Stimulated activated naive CD4-positive, alpha-beta T cell (primary cell): Measurements from ENCODE around the gene SMG6.
"Not testable (repeated sequence)": the region's sequence is repeated elsewhere in the genome, so short reads cannot be mapped to it uniquely, and the experiment has no call there.

Experiments
- DNase-seq, 6 experiments: peaks; one replicate each; lab custom pipeline; 2025; lab: John Stamatoyannopoulos, UW

Gene SMG6

DNA sequence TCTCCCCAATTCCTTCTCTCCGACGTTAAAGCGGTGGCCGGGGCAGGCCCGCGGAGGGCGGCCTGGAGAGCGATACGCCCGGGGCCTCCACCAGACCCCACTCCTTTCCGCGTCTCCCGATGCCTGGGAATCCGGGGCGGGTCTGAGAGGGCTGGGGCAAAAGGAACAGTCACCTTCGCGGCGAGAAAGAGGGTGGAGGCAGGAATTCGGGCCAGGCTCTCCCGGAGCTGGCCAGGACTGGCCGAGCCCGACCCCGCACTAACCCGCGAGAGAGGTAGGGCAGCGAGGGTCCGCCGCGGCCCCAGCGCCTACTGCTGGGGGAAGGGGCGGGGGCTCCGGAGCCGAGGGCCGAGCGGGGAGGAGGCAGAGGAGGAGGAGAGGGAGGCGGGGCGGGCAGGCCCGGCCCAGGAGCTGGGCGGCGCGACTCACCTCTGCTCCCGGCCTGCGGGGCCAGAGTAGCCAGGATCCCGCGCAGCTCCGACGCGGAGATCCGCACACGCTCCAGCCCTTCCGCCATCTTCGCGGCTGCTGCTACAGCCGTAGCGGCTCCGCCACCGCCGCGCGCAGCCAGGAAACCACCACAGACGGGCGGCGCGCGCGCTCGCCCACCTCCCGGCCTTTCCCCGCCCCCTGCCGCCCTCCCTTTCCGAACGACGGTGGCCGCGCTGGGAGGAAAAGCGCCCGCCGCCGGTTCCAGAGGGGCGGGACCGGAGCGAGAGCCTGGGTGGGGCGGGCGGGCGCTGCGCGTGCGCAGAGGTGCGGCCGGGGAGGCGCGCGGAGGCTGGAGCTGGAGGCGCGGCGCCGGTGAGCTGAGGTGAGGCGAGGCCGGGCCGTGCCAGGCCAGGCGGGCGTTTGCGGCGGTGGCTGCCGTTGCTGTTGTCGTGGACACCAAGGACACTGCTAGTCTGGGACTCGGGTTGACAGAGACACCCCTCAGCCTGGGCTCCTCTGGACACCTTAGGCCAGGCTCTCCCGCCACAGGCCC lies at the start of gene SMG6, which contains the start of gene SRR:
Gene SMG6, minus strand, starts transcription at position 582 of the 985 bp plus-strand sequence. Its CDS starts 65 bp downstream, at position 517.
Gene SRR, plus strand, starts transcription at position 747 of the 985 bp plus-strand sequence. CDS start 11,611 bp downstream, outside the sequence.
- peak; percentile 91 to 97 (median 95) for DNase-seq

- no peak for DNase-seq
Measured at GRCh38 chr17:2351269-2351668, 47.7 kb upstream of the SMG6 start.

- DNase-seq, result no peak
Measured at GRCh38 chr17:2347805-2348685, 44.5 kb upstream of the SMG6 start.

- no peak for DNase-seq
Measured at GRCh38 chr17:2346475-2346874, 42.9 kb upstream of the SMG6 start.

- no peak for DNase-seq
Measured at GRCh38 chr17:2344528-2344927, 40.9 kb upstream of the SMG6 start.

DNA sequence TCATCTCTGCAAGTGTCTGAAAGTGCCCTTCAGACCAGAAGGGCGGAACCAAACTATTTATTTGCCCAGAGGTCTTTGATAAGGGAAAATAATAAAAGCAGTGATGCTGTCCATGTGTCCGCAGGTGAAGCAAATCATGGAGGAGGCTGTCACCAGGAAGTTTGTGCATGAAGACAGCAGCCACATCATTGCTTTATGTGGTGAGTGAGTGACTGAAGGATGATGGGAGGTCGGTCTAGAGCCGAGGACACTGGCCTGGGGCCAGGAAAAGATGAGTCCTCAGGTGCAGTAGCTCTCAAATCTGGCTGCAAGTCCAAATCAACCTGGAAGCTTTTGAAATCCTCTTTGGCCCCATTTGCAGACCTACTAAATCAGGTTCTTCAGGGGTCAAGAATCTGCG lies 39.8 kb upstream of the SMG6 start:
- no peak for DNase-seq

GRCh38 chr17:2338315-2338657 lies 34.7 kb upstream of the SMG6 start:
- no peak for DNase-seq

GRCh38 chr17:2337544-2338314 lies 34.1 kb upstream of the SMG6 start:
- DNase-seq, result peak in 5 of 6 experiments; percentile 31 to 68 (median 45)

GRCh38 chr17:2336852-2337543 lies 33.4 kb upstream of the SMG6 start, which contains the start of gene SGSM2:
Gene SGSM2 (plus strand): TSS chr17:2337501. CDS start chr17:2337689, 188 bp downstream.
- DNase-seq, result peak; percentile 58 to 77 (median 68)

- DNase-seq, result peak; percentile 78 to 90 (median 83)
Measured at GRCh38 chr17:2336215-2336851, 32.7 kb upstream of the SMG6 start, which contains the start of gene TSR1. Gene TSR1 (minus strand): TSS chr17:2336457. CDS start chr17:2336427, 30 bp downstream.

GRCh38 chr17:2335726-2336214 lies 32.2 kb upstream of the SMG6 start:
- DNase-seq, result no peak

DNA sequence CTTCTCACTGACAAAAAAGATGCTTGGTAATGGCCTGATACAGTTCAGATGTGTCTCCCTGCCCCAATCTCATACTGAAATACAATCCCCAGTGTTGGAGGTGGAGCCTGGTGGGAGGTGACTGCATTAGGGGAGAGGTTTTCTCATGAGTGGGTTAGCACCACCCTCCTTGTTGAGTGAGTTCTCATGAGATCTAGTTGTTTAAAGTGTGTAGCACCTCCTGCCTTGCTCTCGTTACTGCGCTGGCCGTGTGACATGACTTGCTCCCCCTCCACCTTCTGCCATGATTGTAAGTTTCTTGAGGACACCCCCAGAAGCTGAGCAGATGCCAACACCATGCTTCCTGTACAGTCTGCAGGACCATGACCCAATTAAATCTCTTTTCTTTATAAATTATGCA lies 27.7 kb upstream of the SMG6 start:
- no peak for DNase-seq

DNA sequence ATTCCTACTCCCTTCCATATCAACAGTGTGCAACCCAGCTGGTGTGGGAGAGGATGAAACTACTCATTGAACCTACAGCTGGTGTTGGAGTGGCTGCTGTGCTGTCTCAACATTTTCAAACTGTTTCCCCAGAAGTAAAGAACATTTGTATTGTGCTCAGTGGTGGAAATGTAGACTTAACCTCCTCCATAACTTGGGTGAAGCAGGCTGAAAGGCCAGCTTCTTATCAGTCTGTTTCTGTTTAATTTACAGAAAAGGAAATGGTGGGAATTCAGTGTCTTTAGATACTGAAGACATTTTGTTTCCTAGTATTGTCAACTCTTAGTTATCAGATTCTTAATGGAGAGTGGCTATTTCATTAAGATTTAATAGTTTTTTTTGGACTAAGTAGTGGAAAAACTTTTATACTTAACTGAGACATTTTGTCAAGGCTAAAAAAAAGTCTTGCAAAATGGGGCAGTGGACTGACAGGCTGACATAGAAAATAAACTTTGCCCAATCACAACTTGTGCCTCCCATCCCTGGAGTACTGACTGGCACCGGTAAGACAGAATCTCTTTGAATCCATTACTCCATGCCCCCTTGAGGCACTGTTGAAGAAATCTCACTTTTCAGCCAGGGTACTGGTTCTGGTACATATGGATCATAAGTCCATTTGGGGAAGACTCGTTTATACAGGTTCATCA lies 20.2 kb upstream of the SMG6 start:
- DNase-seq, result no peak

DNA sequence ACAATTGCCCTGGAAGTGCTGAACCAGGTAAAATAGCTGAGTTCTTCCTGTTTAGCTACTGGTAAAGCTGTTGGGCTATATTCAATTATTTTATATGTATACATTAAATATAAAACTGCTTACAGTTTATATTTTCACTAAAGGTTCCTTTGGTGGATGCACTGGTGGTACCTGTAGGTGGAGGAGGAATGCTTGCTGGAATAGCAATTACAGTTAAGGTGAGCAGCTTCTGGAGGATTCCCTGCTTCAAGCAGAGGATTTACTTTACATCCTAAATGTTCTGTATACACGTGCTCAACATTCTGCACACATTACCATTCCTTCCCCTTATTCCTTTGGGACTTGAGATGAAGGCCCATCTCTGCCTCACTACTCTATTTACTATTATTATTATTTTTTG lies 17.8 kb upstream of the SMG6 start:
- no peak for DNase-seq

GRCh38 chr17:2319051-2319450 lies 15.5 kb upstream of the SMG6 start:
- DNase-seq, result no peak

DNA sequence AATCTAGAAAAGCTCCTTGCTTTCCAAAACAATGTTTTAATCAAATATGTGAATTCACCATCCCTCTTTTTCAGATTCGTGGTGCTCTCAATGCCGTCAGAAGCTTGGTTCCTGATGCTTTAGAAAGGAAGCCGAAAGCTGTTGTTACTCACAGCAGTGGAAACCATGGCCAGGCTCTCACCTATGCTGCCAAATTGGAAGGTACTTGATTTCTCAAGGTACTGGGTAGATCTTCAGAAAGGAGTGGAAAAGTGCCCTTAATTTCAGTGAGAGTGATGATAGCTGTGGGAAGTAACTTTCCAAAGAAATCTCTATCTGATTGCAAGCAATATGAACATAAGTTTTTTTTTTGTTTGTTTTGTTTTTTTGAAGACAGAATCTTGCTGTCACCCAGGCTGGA lies 14.2 kb upstream of the SMG6 start:
- DNase-seq, result no peak

DNA sequence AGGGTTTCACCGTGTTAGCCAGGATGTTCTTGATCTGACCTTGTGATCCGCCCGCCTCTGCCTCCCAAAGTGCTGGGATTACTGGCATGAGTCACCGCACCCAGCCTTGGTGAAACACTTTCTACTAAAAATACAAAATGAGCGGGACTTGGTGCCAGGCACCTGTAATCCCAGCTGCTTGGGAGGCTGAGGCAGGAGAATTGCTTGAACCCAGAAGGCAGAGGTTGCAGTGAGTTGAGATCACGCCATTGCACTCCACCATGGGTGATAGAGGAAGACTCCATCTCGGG lies 13.3 kb upstream of the SMG6 start:
- DNase-seq, result not testable (repeated sequence)

GRCh38 chr17:2312736-2313135 lies 9.2 kb upstream of the SMG6 start:
- no peak for DNase-seq

DNA sequence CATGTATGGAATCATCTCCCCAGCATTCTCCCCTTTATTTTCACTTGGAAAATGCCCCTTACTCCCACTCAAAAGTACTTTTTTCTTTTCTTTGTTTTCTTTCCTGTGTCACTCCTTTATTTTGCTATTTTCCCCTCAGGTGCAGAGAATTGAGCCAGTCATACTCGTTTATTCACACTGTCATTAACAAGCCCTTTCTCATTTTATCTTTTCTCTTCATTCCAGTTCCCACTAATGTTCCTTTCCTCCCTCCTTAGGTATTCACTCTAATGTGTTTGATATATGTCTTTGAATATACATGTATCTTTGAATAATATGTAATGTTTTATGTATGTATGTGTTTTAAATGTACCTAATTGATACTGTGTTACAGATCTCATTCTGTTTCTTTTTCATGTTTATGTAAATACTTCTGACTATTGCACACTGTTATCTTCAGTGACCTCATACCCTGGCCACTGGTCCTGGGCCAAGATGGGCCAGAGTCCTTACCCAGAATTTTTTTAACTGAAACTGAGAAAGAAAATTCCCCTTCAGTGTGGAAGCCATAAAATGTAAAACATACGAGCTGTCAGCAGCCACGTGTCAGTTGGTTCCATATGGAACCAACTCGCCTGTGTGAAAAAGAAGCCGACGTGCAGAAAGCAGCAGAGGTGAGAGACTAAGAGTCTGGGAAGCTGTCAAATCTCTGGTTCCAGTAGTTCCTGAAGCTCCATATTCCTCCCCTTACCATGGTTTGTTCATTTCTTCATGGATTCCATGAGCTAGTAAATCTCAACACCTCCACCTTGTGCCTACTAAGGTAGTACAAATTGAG lies 6.0 kb upstream of the SMG6 start:
- no peak for DNase-seq
